K562 (cell line): ENCODE results near the gene C6orf47. TPM values are rescaled to one million over a fixed set of nuclear protein-coding genes. Genes with fewer than 3 reads are reported as not detected.

Experiments
- ARID3A ChIP-seq: IDR thresholded peaks from 2 replicates; pipeline ENCODE4 v1.6.1; 2012; ENCODE audit warnings: low read depth, low read length, improper control_type of control experiment, borderline replicate concordance
- CHD1 ChIP-seq: fragments of 200-600 bp; sonication (generic); IDR thresholded peaks from one replicate; pipeline ENCODE4 v1.6.1; 2012; ENCODE audit warnings: mild to moderate bottlenecking, moderate library complexity, low read length, inconsistent platforms
- ELF4 ChIP-seq: fragments of 450-650 bp; formaldehyde crosslinking; IDR thresholded peaks from 2 replicates; pipeline ENCODE4 v1.4.0; 2022; ENCODE audit warnings: missing genetic modification characterization
- GTF2F1 ChIP-seq: IDR thresholded peaks from 2 replicates; pipeline ENCODE4 v1.6.1; 2011; ENCODE audit warnings: low read depth, low read length, improper control_type of control experiment
- KDM4B ChIP-seq, 2 experiments: fragments of 450-650 bp in 1 of 2; sonication (generic) in 1 of 2; IDR thresholded peaks; 2 replicates each; pipeline ENCODE4 v1.6.1; 2016 to 2017; ENCODE audit warnings: borderline replicate concordance in 2 of 2, antibody characterized with exemption in 1 of 2, low read depth in 1 of 2, mild to moderate bottlenecking in 1 of 2
- NR0B1 ChIP-seq: fragments of 450-650 bp; IDR thresholded peaks from one replicate; pipeline ENCODE4 v1.6.1; 2018; ENCODE audit warnings: mild to moderate bottlenecking, moderate library complexity; ENCODE audit not compliant: partially characterized antibody
- RAD51 ChIP-seq: fragments of 450-650 bp; IDR thresholded peaks from 2 replicates; pipeline ENCODE4 v1.7.1; 2016; ENCODE audit warnings: low read depth, mild to moderate bottlenecking, borderline replicate concordance
- RNF219 ChIP-seq: fragments of 250-450 bp; sonication (Bioruptor Pico); IDR thresholded peaks from 2 replicates; pipeline ENCODE4 v1.5.0; 2022; ENCODE audit warnings: mild to moderate bottlenecking
- SMARCA4 ChIP-seq: fragments of 450-650 bp; IDR thresholded peaks from 2 replicates; pipeline ENCODE4 v1.6.1; 2016
- THAP12 ChIP-seq: fragments of 250-450 bp; sonication (Bioruptor Pico); IDR thresholded peaks from 2 replicates; pipeline ENCODE4 v1.9.0; 2021; ENCODE audit warnings: mild to moderate bottlenecking, inconsistent platforms
- ZFP36 ChIP-seq: fragments of 150-350 bp; IDR thresholded peaks from 2 replicates; pipeline ENCODE4 v1.6.1; 2018; ENCODE audit warnings: low read length, low read depth; ENCODE audit not compliant: partially characterized antibody
- ZHX1 ChIP-seq: fragments of 150-350 bp; conservative IDR thresholded peaks from 2 replicates; pipeline ENCODE4 v1.6.1; 2014; ENCODE audit warnings: low read length
- ZNF644 ChIP-seq: fragments of 200-800 bp; sonication (Bioruptor generic); IDR thresholded peaks from 2 replicates; pipeline ENCODE4 v1.6.1; 2016; ENCODE audit warnings: low read depth, missing genetic modification characterization, missing compliant biosample characterization
- ZNF830 ChIP-seq: fragments of 250-450 bp; sonication (Bioruptor Pico); IDR thresholded peaks from 2 replicates; pipeline ENCODE4 v1.5.0; 2021; ENCODE audit warnings: mild to moderate bottlenecking
- polyA plus RNA-seq, 8 experiments: library from polyadenylated mRNA; depleted of rRNA in 4 of 8; stranded (reverse) in 5 of 8; unstranded in 3 of 8; fragments of >200 nt; fragmentation: Nextera tagmentation in 2 of 8; fragmentation: Illumina TruSeq in 1 of 8; extraction: Ambion mirVana in 2 of 8; extraction: Trizol in 1 of 8; gene quantifications; 2 replicates each; pipeline versions ENCODE4 v1.2.1 to v1.2.3, GENCODE V29; 2011 to 2014; ENCODE audit warnings: inconsistent platforms in 1 of 8, missing spikeins in 1 of 8
- total RNA-seq, 7 experiments: library from RNA; depleted of rRNA in 6 of 7; stranded (reverse); fragments of >200 nt in 6 of 7; fragmentation: Illumina TruSeq in 2 of 7; extraction: Trizol in 2 of 7; gene quantifications; 2 replicates each; pipeline versions ENCODE4 v1.2.1 to v1.2.3, GENCODE V29; 2011 to 2021; ENCODE audit warnings: low replicate concordance in 1 of 7

Gene C6orf47
- total and polyA plus RNA-seq, 9 of the 15 experiments (the other 6 are each of a cell fraction or from before 2014, with no cell fraction given): 0.14 to 43.8 (median 27.0) TPM

- TF ChIP-seq RNF219 (CRISPR knock-in tag) (no peak), ZNF644 (tag) (peak; percentile 95), RAD51 (peak; percentile 78), CHD1 (peak; percentile 71), ZNF830 (CRISPR knock-in tag) (no peak; the same call in 1 of the 2 replicates), ELF4 (CRISPR knock-in tag) (peak; percentile 76; the same call in 1 of the 2 replicates), THAP12 (CRISPR knock-in tag) (peak; percentile 97), ARID3A (no peak), ZHX1 (no peak), NR0B1 (no peak), ZFP36 (peak; percentile 22), SMARCA4 (peak; percentile 66; the same call in 1 of the 2 replicates), GTF2F1 (peak; percentile 29; the same call in 1 of the 2 replicates), KDM4B (IDR thresholded peaks at IDR 0.05; ENCODE audit: borderline replicate concordance in 2 of 2, low read depth in 1 of 2) (peak in 1 of 2 experiments; percentile 99; a peak in 2 of 4 replicates)
Observed at GRCh38 chr6:31665501-31666336, 5.1 kb upstream of the C6orf47 start, which contains the start of gene CSNK2B (continued).
